Panc1 (cell line): ENCODE data around the gene ARPP19. TPM values are rescaled to one million over a fixed set of nuclear protein-coding genes. Genes with fewer than 3 reads are reported as not detected.

Experiments used
- ATAC-seq: fragments of 200-7000 bp; cut with Tn5 transposase; 2 replicates; pipeline ENCODE4 v1.9.1; 2020; ENCODE audit warnings: mild to moderate bottlenecking, moderate library complexity
- BruUV-seq: library from RNA; stranded (reverse); fragments of 400-500 nt; replicated peaks from 2 replicates; lab custom pipeline; 2021; lab: Mats Ljungman, UMichigan
- CTCF ChIA-PET: fragments of 300-600 bp; sonication (Branson Sonifier 250); formaldehyde crosslinking; loops from one replicate; lab custom pipeline; 2022; ENCODE audit warnings: antibody characterized with exemption; lab: Charles Lee
- POLR2A ChIA-PET: fragments of 300-600 bp; sonication (Branson Sonifier 250); formaldehyde crosslinking; loops from one replicate; lab custom pipeline; 2022; ENCODE audit warnings: antibody characterized with exemption; lab: Charles Lee
- DNase-seq: peaks from one replicate; pipeline ENCODE4 v3.0.0-alpha.2; 2010; ENCODE audit warnings: low read depth, low spot score
- H3K27ac ChIP-seq: 2 replicates; pipeline ENCODE4 v1.5.1; 2011; ENCODE audit warnings: mild to moderate bottlenecking, low read length, inconsistent platforms
- H3K27me3 ChIP-seq: fragments of 200-500 bp; sonication (Bioruptor generic); 2 replicates; pipeline ENCODE4 v1.6.0; 2014; ENCODE audit warnings: low read length, inconsistent platforms; ENCODE audit not compliant: control insufficient read depth, insufficient read depth
- H3K36me3 ChIP-seq: fragments of 200-500 bp; sonication (Bioruptor generic); 2 replicates; pipeline ENCODE4 v1.5.1; 2014; ENCODE audit warnings: inconsistent platforms, mild to moderate bottlenecking, low read length, moderate library complexity; ENCODE audit not compliant: control insufficient read depth, insufficient read depth
- H3K4me1 ChIP-seq: 2 replicates; pipeline ENCODE4 v1.5.1; 2011; ENCODE audit warnings: inconsistent platforms, mild to moderate bottlenecking, low read length, moderate library complexity; ENCODE audit not compliant: control insufficient read depth, insufficient read depth
- H3K4me3 ChIP-seq, 2 experiments: 2 replicates each; pipeline ENCODE4 v1.5.1; 2011 to 2012; ENCODE audit warnings: low read depth in 2 of 2, low read length in 2 of 2, mild to moderate bottlenecking in 2 of 2, inconsistent platforms in 1 of 2, moderate library complexity in 1 of 2
- H3K9me3 ChIP-seq: fragments of 200-500 bp; sonication (Bioruptor generic); 2 replicates; pipeline ENCODE4 v1.5.1; 2014; ENCODE audit warnings: low read depth, mild to moderate bottlenecking, inconsistent platforms, low read length, moderate library complexity; ENCODE audit not compliant: control insufficient read depth, insufficient read depth
- CTCF ChIP-seq: fragments of 450-650 bp; IDR thresholded peaks from 2 replicates; pipeline ENCODE4 v1.5.1; 2017; ENCODE audit warnings: mild to moderate bottlenecking
- POLR2AphosphoS5 ChIP-seq: IDR thresholded peaks from 2 replicates; pipeline ENCODE4 v1.6.1; 2012; ENCODE audit warnings: mild to moderate bottlenecking, low read depth, low read length, moderate library complexity
- REST ChIP-seq, 2 experiments: IDR thresholded peaks; 2 replicates each; pipeline ENCODE4 v1.6.1; 2011 to 2012; ENCODE audit warnings: low read depth in 2 of 2, control low read depth in 1 of 2, low read length in 1 of 2, mild to moderate bottlenecking in 1 of 2, moderate library complexity in 1 of 2; ENCODE audit not compliant: insufficient read depth in 1 of 2
- SIN3A ChIP-seq: IDR thresholded peaks from 2 replicates; pipeline ENCODE4 v1.6.1; 2012; ENCODE audit warnings: low read depth, mild to moderate bottlenecking, low read length, moderate library complexity, borderline replicate concordance; ENCODE audit not compliant: insufficient read depth
- TCF7L2 ChIP-seq: IDR thresholded peaks from 2 replicates; pipeline ENCODE4 v1.6.1; 2011; ENCODE audit warnings: mild to moderate bottlenecking, low read depth, low read length, inconsistent platforms
- in situ Hi-C: cut with HindIII; loops from 2 replicates; pipeline ENCODE4 v1.10.0; 2016; ENCODE audit warnings: low sequenced_read_pairs, low pct_unique_long_range_greater_than_20kb
- intact Hi-C: fragments of 100-400 bp; cut with micrococcal nuclease; formaldehyde crosslinking; loops from one replicate; pipeline ENCODE4 v1.10.0; 2022; ENCODE audit not compliant: unreplicated experiment
- total RNA-seq: library from RNA; stranded (reverse); gene quantifications from one replicate; pipeline ENCODE4 v1.2.1, GENCODE V29; 2021; ENCODE audit not compliant: unreplicated experiment

The ARPP19 gene
- total RNA-seq, 1 experiment from 2014 or later = 153 TPM

- Histone ChIP-seq H3K9me3 (no peaks in the 10 kb centered on the region), H3K4me1 (peaks cover 11% of the 10 kb centered on the region), H3K27me3 (no peaks in the 10 kb centered on the region), H3K4me3 (peak within 1 kb of the TSS; percentile 77 to 79), H3K27ac (peak within 1 kb of the TSS; percentile 82), H3K36me3 (no peaks in the 10 kb centered on the region)
- ATAC-seq (peak; percentile 96), DNase-seq (no peak)
- intact Hi-C loops (loop anchor here (10.0 kb wide), 2 partner anchors 194 to 274 kb away; no protein-coding TSS in a partner anchor), in situ Hi-C loops (no loop called here)
- POLR2A ChIA-PET = no interaction called here
- CTCF ChIA-PET = interaction anchor here (0.7 kb wide), 1 partner anchor 34 kb away, joined by 3 read pairs; no protein-coding TSS in a partner anchor
- no TSS peak for BruUV-seq
- TF ChIP-seq REST (IDR thresholded peaks at IDR 0.05; ENCODE audit: insufficient read depth in 1 of 2, low read depth in 2 of 2, low read length in 1 of 2) = no peak
- TF ChIP-seq CTCF = peak; percentile 64
- no peak for TF ChIP-seq TCF7L2
- peak; percentile 40 for TF ChIP-seq POLR2AphosphoS5
Measured at GRCh38 chr15:52528564-52529340, 40.1 kb downstream of the ARPP19 start, which contains the start of gene MYO5A. TSS of gene MYO5A (minus strand) at chr15:52528880. CDS start at chr15:52528806, 74 bp downstream.

- Histone ChIP-seq H3K27me3 (no peaks in the 10 kb centered on the region), H3K9me3 (no peaks in the 10 kb centered on the region), H3K4me3 (peak overlapping the region; percentile 77 to 79), H3K4me1 (peaks cover 11% of the 10 kb centered on the region), H3K36me3 (no peaks in the 10 kb centered on the region), H3K27ac (peak overlapping the region; percentile 73)
- no TSS peak for BruUV-seq
- peak; percentile 18 for ATAC-seq
- in situ Hi-C loops (no loop called here), intact Hi-C loops (loop anchor here (10.0 kb wide), 2 partner anchors 193 to 273 kb away; no protein-coding TSS in a partner anchor)
- POLR2A ChIA-PET = no interaction called here
- DNase-seq = no peak
- CTCF ChIA-PET = interaction anchor here (0.7 kb wide), 1 partner anchor 35 kb away, joined by 3 read pairs; no protein-coding TSS in a partner anchor
- TF ChIP-seq POLR2AphosphoS5 = no peak
- no peak for TF ChIP-seq CTCF
- TF ChIP-seq SIN3A = no peak
- TF ChIP-seq REST (IDR thresholded peaks at IDR 0.05; ENCODE audit: insufficient read depth in 1 of 2, low read depth in 2 of 2, low read length in 1 of 2) = no peak
- no peak for TF ChIP-seq TCF7L2
Measured at GRCh38 chr15:52527911-52528563, 40.8 kb downstream of the ARPP19 start.
